ENCODE results near the gene LATS1.
"Not testable (repeated sequence)": the region's sequence is repeated elsewhere in the genome, so short reads cannot be mapped to it uniquely, and the experiment has no call there.

The LATS1 gene

DNA sequence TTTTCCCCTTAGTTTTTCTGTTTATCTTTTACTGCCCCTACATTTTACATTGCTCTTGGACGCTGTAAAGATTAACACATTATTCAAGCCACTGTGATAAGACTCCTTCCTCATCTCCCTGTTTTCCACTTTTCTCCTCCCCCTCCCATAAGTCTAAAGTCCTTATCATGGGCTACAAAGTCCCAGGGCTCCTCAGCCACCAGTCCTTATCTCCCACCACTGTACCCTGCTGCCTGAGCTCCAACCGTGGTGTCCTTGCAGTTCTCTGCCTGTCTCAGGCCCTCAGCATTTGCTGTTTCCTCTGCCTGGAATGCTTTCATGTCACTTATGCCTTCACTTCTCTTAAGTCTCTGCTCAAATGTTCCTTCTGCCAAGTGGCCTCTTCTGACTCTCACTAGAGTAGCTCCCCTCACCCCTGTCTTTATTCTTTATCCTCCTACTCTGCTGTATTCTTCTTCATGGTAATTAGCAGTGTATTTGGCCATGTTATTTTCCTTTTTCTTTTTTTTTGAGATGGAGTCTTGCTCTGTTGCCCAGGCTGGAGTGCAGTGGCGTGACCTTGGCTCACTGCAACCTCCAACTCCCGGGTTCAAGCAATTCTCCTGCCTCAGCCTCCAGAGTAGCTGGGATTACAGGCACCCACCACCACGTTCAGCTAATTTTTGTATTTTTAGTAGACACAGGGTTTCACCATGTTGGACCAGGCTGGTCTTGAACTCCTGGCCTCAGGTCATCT, 10.8 kb upstream of the LATS1 start:
- no peak for DNase-seq (ENCODE audit: low read depth in 2 of 2)

DNA sequence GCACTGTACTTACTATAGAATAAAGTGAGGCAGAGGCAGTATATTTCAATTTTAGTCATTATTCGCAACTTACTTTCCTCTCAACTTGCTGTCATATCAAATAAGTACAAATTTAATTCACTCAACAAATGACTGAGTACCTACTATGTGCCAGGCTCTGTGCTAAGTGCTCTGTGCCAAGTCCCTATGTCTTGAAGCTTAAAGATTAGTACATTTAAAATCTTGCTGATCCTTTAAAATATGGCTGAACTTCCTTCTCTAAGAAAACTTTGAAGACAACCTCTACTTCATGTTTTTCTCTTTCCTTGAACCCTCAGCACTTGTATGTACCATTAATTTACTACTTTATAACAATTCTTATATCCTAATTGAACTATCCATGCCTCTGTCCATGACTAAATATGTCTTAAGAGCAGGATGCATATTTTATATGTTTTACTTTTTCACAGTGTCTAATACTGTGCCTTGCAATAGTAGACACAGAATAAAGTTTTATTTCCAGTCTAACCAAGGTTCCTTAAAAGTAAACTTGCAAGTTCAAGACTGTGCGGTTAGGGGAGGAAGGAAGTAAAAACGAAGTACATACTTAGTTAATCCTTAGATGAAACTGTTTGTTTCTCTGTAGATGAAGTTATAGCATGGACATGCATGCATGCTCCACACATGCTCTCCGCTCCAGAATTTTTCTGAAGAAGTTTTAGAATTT, 10.0 kb upstream of the LATS1 start:
- DNase-seq (ENCODE audit: low read depth in 2 of 2), result no peak

DNA sequence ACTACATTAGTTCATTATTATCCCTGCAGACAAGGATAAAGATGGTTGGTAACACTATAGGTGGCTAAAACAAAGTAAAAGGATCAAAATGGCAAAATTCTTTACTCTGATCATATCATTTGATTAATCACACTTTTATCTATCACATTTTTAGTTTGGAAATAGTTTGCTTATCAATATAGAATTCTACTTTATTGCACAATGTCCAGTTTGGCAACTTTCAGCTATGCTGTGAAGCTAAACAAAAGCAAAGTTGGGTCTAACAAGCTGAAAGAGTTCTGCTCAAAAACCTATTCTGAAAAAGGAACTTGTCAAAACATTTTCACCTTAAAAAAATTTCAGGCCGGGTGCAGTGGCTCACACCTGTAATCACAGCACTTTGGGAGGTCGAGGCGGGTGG, 7.9 kb upstream of the LATS1 start:
- no peak for DNase-seq (ENCODE audit: low read depth in 2 of 2)

DNA sequence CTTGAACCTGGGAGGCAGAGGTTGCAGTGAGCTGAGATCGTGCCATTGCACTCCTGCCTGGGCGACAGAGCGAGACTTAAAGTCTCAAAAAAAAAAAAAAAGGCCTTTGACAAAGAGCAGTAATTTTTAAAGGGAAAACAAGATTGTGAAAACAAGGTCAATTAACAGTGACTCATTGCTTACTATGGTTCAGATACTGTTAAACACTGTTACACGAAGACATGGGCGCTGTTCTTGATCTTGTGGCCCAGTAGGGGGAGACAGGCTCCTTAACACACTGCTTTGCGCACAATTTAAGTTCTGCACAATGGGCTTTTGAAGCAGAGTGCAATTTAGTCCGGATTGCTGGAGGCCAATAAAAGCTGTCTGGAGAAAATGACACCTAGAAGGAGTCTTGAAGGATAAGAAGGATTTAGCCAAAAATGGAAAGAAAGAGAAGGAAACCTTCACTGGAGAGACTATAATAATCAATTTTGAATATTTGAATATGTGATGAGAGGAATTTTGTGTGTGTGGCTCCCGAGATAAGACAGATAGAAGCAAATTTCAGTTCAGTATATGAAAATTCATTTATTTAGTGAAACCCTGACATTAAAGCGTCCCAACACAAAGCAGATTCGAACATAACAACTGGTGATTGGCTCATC, 6.0 kb upstream of the LATS1 start:
- peak in 1 of 2 donors; percentile 10 for DNase-seq (ENCODE audit: low read depth in 2 of 2)

DNA sequence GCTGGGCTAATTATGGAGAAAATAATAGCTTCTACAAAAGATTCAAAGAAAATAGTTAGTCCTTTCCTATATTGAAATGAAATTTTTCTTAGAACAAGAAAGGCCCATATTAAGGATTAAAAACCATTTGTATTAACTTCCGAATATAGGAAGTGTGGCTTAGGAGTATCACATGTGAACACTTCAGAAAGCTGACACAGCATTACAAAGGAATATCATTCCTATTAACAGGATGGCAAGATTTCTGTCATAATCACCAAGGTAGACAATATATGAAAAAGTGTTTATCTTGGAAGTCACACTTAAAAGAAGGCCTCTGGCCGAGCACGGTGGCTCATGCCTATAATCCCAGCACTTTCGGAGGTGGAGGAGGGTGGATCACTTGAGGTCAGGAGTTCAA, 5.4 kb upstream of the LATS1 start:
- DNase-seq (ENCODE audit: low read depth in 2 of 2), result no peak

DNA sequence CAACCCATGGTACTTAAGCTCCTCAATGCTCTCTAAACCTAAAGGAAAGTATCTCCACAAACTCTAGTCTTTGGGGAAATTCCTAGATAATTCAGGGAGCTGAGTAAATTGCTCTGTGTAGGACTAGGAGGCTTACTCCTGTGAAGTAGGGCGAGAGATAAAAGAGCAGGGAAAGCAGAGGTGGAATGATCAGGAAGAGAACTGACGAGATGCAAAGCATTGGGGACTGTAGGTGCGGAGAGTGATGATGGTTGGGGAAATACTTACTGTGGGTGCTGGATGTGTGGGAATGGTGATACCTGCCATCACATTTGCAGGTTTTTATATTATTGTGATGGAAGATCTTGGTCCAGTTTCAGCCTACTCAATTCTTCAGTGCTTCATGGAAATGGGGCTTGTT, 1.6 kb upstream of the LATS1 start:
- no peak for DNase-seq (ENCODE audit: low read depth in 2 of 2)

DNA sequence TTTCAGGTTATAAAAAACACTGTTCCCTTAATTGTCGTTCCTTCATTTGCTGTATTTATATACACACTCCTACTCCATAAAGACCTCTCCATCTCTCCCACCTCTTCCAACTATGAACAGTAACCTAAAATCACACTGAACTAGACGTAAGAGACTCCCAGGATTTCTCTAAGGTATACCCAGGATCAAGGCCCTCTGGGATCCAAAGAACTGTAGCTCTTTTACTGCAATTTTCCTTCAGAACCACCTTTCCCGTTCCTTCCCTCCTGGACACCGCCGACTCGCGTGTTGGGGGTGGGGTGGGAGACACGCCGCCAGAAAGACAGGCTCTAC, 680 bp downstream of the LATS1 start:
- no peak for DNase-seq (ENCODE audit: low read depth in 2 of 2)

DNA sequence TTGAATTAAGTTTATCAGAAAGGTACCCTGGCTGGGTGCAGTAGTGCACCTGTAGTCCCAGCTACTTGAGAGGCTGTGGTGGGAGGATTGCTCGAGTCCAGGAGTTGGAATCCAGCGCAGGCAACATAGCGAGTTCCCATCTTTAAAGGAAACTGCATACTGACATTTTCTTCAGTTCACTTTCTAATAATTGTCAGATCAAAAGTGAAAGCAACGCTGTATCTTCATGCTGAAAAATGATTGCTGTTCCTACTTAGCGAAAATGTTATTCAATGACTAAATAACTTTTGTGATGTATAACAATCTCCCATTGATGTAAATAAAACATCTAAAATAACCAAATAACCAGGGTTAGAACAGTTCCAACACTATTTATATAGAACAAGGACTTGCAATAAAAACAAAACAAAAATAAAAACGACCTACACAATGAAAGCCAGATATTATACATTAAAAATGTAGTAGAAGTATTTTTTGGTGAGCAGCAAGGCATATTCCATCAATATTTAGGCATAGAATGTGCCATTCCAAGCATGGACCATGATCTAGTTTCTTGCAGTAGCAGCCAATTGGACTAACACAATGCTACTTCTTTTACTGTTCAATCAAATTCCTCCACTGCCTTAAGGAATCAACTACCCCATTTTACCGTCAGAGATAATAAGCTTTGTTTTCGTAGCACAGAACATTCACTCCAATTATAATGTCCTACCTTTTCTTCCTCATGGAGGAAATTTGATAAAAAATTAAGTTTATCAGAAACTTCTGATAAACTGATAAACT, 1.5 kb downstream of the LATS1 start:
- DNase-seq (ENCODE audit: low read depth in 2 of 2), result no peak

DNA sequence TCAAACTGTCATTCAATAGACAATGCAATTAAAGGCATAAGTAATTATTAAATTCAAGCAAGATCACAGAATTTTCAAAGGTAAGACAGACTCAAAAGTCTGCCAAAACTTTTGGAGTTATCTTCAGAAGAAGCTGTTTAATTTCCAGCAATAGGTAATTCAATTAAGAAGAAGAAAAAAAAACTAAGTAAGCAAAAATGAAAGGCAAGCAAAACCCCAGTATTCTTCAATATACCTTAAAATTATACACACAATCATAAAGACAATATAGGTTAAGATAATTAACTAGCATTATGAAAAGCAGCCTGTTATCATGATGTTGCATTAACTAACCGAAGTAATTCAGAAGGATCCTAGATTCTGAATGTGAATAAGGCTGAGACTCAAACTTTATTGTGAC, 3.5 kb downstream of the LATS1 start:
- no peak for DNase-seq (ENCODE audit: low read depth in 2 of 2)

DNA sequence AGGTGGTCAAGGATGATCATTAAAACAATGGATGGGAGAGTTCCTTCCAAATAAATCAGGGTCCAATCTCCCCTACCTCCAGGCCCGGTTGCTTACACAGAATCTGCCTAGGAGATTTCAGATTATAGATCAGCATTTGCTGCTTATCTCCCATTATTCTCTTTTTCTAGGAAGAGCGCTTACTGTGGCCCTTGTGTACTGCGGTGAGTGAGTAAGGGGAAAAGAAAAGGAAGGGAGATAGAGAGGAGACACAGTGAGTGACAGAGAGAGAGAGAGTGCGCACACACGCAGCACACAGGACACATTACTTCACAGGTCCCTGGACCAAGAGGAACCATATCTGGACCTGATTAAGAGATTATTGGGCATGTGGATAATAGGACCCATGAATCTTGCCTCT, 6.2 kb downstream of the LATS1 start:
- no peak for DNase-seq (ENCODE audit: low read depth in 2 of 2)

DNA sequence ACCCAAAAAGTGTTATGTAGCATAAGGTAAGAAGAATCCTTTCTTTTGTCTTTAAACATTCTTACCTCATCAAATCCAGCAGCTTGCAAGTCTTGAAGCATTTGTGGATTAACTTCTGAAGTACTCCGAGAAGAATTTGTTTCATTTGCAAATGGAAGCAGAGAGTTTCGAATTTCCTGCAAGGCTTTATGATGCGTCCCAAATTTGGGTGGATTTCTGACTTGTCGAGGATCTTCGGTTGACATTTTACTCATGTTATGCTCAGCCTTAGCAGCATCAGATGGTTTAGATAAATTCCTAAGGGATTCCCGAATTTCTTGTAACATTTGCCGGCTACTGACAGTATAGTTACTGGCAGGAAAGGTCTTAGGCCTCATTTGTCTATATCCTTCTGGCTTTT, 16.2 kb downstream of the LATS1 start:
- DNase-seq (ENCODE audit: low read depth in 2 of 2), result no peak

DNA sequence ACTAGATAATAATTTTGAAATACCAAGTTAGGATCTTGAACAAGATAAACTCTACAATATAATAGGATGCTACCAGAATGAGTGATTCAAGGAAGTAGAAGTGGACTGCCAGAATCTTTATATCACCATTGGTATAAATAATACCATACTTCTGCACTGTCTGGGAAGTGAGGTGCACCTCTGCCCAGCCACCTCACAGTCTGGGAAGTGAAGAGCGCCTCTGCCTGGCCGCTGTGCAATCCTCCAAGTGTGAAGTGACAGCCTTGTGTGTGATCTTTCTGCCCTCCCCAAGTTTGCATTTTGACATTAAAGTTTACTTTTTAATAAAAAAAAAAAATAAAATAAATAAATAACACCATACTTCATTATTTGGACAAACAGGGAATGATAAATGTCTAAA, 18.8 kb downstream of the LATS1 start:
- no peak for DNase-seq (ENCODE audit: low read depth in 2 of 2)

DNA sequence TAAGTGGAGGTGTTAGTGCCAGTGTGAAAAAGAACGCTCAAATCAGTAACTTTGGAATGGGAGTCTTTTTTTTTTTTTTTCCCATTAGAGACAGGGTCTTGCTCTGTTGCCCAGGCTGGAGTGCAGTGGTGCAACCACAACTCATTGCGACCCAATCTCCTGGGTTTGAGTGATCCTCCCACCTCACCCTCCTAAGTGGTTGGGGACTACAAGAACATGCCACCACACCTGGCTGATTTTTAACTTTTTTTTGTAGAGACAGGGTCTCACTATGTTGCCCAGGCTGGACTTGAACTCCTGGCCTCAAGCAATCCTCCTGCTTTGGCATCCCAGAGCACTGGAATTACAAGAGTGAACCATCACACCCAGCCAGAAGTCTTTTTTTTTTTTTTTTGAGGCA, 19.7 kb downstream of the LATS1 start:
- DNase-seq (ENCODE audit: low read depth in 2 of 2), result no peak

DNA sequence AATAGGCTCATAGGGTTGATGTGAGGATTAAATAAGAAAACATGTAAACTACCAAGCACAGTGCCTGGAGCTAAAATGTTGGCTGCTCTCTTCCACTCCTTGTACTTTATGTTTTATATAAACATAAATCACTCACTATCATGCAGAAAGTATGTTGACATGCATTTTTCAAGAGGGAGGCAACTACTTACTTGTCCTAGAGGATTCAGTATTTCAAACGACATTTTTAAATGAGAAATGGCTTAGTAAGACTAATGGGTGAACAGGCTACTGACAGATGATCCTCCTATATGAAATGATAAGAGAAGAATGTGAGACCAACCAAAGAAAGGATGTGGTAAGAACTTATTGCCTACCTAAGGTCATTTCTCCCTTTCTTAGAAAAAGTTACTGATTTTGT, 21.0 kb downstream of the LATS1 start:
- no peak for DNase-seq (ENCODE audit: low read depth in 2 of 2)

DNA sequence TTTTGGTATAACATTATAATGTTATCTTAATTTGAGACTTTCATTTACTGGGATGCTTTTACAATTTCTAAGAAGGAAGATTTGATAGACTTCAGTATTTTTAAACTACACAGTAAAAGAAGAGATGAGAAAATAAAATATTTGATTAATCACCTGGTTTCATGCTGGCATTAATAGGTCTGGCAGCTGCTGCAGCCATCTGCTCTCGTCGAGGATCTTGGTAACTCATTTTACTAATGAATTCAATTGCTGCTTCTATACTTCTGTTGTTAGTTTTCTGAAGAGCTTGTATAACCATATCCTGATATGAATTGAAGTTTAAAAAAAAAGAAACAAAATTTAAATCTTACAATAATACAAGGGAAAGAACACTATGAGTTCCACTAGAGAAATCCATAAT, 23.0 kb downstream of the LATS1 start:
- DNase-seq (ENCODE audit: low read depth in 2 of 2), result no peak

DNA sequence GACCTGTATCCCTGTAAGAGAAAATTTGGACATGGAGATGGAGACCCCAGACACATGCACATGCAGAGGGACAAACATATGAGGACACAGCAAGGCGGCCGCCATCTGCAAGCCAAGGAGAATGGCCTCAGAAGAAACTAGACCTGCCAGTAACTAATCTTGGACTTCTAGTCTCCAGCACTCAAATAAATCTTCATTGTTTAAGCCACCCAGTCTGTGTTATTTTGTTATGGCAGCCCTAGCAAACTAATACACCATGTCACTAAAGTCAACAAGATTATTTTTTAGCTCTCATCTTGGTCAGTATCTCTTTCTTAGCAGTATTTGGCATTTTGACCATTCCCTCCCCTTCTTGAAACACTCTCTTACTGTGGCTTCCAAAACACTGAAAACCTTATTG, 26.7 kb downstream of the LATS1 start:
- DNase-seq (ENCODE audit: low read depth in 2 of 2), result no peak

DNA sequence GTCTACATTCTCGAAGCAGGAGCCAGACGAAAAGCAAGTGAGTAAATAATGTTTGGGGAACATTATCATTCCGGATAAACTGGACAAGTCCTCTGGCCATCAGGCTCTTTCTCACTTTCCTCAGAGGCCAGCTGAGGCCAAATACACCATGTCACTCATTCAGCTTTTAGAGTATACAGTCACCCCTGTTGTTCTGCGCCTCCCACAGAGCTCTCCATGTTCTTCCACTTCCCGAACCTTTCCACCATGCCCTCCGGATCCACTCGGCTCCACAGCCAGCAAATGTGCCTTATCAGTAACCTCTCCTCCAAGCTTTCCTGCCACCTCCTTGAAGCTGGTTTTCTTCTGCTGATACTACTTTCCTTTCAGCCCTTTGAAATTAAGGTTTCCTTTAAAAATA, 31.7 kb downstream of the LATS1 start:
- DNase-seq (ENCODE audit: low read depth in 2 of 2), result no peak

DNA sequence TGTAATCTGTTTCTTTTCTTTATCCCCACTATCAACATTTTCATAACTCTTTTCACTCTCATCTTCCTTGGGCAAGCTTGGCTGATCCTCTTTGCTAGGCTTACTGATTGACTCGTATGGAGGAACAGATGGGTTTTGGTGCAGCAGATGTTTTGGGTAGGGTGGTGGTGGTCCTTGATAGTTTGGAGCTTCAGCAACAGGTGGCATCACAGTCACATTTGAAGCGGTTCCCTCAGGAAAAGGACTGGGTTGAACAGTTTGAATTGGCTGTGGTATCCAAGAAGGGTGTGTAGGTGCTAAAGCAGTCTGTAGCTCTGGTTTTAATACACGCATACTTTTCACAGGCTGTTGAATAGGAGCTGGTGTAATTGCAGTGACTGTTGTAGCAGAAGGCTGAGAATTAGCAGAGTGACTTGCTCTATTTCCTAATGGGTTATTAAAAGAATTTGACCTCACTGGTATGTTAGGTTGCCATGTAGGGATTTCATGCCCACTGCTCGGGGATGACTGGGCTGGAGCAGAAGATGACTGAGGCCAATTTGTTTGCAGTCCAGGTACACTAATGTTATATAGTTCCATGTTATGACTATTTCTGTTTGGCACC, 34.5 kb downstream of the LATS1 start:
- DNase-seq (ENCODE audit: low read depth in 2 of 2), result no peak

DNA sequence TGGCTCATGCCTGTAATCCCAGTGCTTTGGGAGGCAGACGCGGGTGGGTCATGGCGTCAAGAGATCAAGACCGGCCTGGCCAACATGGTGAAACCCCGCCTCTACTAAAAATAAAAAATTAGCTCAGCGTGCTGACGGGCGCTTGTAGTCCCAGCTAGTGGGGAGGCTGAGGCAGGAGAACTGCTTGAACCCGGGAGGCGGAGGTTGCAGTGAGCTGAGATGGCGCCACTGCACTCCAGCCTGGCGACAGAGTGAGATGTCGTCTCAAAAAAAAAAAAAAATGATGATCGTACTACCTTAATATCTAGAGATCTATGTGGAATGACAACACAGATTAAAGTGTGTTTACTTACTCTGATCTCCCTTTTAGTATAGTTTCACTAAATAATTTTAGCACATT, 36.1 kb downstream of the LATS1 start:
- DNase-seq (ENCODE audit: low read depth in 2 of 2), result not testable (repeated sequence)

DNA sequence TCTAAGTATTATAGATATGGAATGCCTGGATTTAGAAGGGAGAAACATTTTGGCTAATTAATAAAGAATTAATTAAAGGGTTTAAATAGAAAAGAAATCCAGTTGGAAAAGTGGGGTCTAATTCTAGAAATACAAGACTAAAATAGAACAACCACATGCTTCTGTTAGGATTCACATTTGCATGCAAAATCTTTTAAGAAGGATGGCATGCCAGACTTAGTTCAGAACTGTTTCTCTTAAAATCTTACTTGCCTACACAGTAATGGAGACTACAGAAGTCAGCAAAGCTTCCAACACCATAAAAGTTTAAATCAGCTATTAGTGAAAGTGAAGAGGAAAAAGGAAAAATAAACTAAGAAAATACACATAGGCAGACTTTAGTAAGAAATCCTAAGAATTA, 36.7 kb downstream of the LATS1 start:
- DNase-seq (ENCODE audit: low read depth in 2 of 2), result no peak

DNA sequence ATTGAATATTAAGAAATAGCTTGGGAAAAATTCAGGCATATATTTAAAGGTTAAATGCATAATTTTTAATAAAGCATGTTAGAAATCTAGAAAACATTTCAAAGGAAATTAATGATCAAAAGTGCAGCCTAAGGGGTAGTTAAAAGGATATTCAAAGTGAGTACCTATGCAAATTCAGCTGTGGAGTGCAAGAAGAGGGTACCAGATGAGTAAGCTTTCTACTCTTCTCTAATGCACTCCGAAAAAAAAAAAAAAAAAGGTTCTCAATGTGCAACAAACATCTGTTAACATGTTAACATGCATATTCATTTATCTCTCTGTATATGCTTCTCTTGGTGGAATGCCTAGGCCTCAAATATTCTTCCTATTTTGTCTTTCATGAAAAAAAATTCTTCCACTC, 37.4 kb downstream of the LATS1 start:
- DNase-seq (ENCODE audit: low read depth in 2 of 2), result no peak

DNA sequence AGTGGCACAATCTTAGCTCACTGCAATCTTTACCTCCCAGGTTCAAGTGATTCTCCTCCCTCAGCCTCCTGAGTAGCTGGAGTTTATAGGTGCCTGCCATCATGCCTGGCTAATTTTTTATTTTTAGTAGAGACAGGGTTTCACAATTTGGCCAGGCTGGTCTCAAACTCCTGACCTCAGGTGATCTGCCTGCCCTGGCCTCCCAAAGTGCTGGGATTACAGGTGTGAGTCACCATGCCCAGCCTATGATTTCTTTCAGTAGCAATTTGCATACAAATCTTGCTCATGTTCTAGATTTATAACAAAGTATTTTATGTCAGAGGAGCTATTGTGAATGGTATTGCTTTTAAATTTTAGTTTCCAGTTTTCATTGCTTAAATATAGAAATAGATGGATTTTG, 45.6 kb downstream of the LATS1 start:
- not testable (repeated sequence) for DNase-seq (ENCODE audit: low read depth in 2 of 2)
